Neutrophil (primary cell): Measurements from ENCODE around the gene CDC42EP1.

ENCODE experiments used
- H3K27ac ChIP-seq: fragments of 200-600 bp; sonication (generic); 2 replicates; pipeline ENCODE4 v1.5.1; 2016; ENCODE audit warnings: mild to moderate bottlenecking, moderate library complexity
- H3K27me3 ChIP-seq: fragments of 200-600 bp; sonication (generic); 2 replicates; pipeline ENCODE4 v1.6.0; 2016; ENCODE audit warnings: mild to moderate bottlenecking
- H3K36me3 ChIP-seq: fragments of 200-600 bp; sonication (generic); 2 replicates; pipeline ENCODE4 v1.5.1; 2017
- H3K4me1 ChIP-seq, 2 experiments: fragments of 200-600 bp in 1 of 2; sonication (generic) in 1 of 2; 1 replicate in 1 of 2; 2 replicates in 1 of 2; pipeline versions ENCODE4 v1.5.1 to v1.6.1; 2013 to 2016; ENCODE audit warnings: low read depth in 1 of 2, low read length in 1 of 2, mild to moderate bottlenecking in 1 of 2, moderate library complexity in 1 of 2; ENCODE audit not compliant: control insufficient read depth in 1 of 2, insufficient read depth in 1 of 2
- H3K4me3 ChIP-seq, 2 experiments: fragments of 200-600 bp in 1 of 2; sonication (generic) in 1 of 2; 1 replicate in 1 of 2; 2 replicates in 1 of 2; pipeline ENCODE4 v1.5.1; 2013 to 2016; ENCODE audit warnings: low read depth in 1 of 2, low read length in 1 of 2, mild to moderate bottlenecking in 1 of 2, moderate library complexity in 1 of 2
- H3K9me3 ChIP-seq: fragments of 200-600 bp; sonication (generic); 2 replicates; pipeline ENCODE4 v1.5.1; 2016
- TF ChIP-seq, protein P1 (sequence below): fragments of 200-600 bp; sonication (generic); IDR thresholded peaks from 2 replicates; pipeline ENCODE4 v1.5.1; 2016; ENCODE audit warnings: antibody characterized with exemption

Gene CDC42EP1

DNA sequence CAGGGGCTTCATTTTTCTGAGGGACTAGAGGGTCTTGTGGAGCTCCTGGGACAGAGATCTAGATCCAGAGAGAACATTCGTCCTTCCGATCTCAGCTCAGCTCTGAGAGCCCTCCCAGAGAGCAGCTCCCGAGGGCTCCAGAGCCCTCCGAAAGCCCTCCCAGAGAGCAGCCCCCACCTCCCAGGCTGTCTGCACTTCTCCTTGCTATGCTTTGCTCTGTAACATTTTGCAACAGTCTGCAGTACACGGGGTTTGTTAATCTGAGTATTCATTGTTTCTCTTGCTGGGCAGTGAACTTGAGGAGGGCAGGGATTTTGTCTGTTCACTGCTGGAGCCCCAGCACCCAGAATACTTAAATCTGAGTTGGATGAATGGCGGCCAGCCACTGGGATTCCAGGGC, 50.9 kb downstream of the CDC42EP1 start:
- peaks cover 39 to 47% of the 10 kb centered on the region in 2 experiments for H3K4me1 ChIP-seq

DNA sequence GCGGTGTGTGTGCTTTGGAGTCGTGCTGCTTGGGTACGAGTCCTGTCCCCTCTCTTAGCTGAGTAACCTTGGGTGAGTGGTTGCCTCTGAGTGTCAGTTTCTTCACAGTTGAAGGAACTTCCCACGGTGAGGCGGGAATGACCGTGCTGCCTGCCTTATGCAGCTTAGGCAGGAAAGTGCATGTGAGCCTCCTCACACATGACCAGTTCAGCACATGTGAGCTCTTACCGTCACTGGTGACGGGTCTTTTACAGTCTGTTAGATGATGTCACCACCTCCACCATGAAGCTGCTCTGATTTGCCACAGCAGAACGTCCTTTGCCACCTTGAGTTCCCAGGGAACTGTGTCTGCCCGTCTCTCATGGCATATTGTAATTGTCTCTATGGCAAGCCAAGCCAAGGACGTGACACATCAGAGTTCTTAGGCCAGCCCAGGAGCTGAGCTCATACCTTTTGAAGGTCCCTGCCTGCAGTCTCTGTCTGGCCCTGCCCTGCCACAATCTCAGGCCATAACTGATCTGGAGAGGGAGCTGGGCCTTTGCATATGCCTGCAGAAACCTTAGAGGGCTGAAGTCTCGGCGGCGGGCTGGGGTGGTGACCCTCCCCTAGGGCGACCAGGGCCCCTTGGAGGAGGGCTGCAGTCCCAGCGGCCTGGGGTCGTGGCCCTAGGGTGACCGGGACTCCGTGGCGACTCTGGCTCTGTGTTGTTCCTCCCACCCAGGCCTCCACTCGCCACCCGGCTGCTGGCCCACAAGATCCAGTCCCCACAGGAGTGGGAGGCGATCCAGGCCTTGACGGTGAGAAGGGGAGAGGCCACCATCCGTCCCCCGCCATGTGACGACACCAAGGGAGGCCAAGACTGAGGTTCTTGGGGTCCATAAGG, 56.2 kb downstream of the CDC42EP1 start:
- H3K4me1 ChIP-seq: peaks cover under 1% of the 10 kb centered on the region in 2 experiments
- H3K9me3 ChIP-seq: no peaks in the 10 kb centered on the region
- peaks cover 76% of the 10 kb centered on the region for H3K36me3 ChIP-seq
- H3K27me3 ChIP-seq: no peaks in the 10 kb centered on the region
- H3K4me3 ChIP-seq: no peak overlapping the region
- TF ChIP-seq, protein P1, sequence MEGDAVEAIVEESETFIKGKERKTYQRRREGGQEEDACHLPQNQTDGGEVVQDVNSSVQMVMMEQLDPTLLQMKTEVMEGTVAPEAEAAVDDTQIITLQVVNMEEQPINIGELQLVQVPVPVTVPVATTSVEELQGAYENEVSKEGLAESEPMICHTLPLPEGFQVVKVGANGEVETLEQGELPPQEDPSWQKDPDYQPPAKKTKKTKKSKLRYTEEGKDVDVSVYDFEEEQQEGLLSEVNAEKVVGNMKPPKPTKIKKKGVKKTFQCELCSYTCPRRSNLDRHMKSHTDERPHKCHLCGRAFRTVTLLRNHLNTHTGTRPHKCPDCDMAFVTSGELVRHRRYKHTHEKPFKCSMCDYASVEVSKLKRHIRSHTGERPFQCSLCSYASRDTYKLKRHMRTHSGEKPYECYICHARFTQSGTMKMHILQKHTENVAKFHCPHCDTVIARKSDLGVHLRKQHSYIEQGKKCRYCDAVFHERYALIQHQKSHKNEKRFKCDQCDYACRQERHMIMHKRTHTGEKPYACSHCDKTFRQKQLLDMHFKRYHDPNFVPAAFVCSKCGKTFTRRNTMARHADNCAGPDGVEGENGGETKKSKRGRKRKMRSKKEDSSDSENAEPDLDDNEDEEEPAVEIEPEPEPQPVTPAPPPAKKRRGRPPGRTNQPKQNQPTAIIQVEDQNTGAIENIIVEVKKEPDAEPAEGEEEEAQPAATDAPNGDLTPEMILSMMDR: no peak
- no peak overlapping the region for H3K27ac ChIP-seq

More for the DNA sequence above, 50.9 kb downstream of the CDC42EP1 start:
- H3K27me3 ChIP-seq: peaks cover under 1% of the 10 kb centered on the region
- peak overlapping the region; percentile 98 for H3K27ac ChIP-seq
- H3K36me3 ChIP-seq: peaks cover 23% of the 10 kb centered on the region
- TF ChIP-seq, protein P1: no peak
- no peak overlapping the region for H3K4me3 ChIP-seq
- H3K9me3 ChIP-seq: no peaks in the 10 kb centered on the region

DNA sequence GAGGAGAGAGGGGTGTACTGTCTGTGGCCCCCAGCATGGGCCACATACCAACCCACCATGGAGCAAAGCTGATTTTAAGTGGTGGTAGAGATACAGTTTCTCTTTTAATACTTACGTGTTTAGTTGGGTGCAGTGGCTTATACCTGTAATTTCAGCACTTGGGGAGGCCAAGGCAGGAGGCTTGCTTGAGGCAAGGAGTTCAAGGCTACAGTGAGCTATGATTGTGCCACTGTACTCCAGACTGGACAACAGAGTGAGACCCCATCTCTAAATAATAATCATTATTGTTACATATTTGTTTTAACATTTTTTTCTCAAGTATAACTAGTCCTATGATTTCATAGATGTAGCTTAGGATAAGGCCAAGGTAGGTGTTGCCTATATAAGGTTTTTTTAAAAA, 57.2 kb downstream of the CDC42EP1 start:
- peaks cover 85% of the 10 kb centered on the region for H3K36me3 ChIP-seq
- H3K27ac ChIP-seq: no peak overlapping the region
- no peak overlapping the region for H3K4me3 ChIP-seq
- no peaks in the 10 kb centered on the region for H3K4me1 ChIP-seq
- TF ChIP-seq, protein P1: no peak
- H3K9me3 ChIP-seq: no peaks in the 10 kb centered on the region
- H3K27me3 ChIP-seq: no peaks in the 10 kb centered on the region

DNA sequence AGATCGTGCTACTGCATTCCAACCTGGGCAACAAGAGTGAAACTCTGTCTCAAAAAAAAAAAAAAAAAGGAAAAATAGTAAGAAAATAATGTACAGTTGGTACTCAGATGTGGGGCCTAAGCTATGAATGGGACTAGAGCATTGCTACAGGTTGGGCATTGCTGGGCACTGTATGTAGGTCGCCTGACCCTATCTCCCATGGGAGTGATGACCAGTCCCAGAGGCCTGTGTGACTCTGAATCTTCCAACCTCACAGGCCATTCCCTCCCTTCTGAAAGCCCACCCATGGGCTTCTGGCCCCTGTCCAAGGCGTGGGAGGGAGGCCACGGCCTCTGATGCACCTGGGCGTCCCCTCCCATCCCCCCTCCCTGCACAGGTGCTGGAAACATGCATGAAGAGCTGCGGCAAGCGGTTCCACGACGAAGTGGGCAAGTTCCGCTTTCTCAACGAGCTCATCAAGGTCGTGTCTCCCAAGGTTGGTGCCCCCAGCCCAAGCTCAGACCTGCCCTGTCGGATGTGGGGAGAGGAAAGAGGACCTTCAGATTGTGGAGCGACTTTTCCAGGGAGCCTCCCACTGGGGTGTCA, 57.9 kb downstream of the CDC42EP1 start:
- Histone ChIP-seq H3K4me1 (no peaks in the 10 kb centered on the region), H3K27ac (no peak overlapping the region), H3K4me3 (no peak overlapping the region), H3K36me3 (peaks cover 91% of the 10 kb centered on the region), H3K27me3 (no peaks in the 10 kb centered on the region), H3K9me3 (no peaks in the 10 kb centered on the region)
- TF ChIP-seq, protein P1: no peak

DNA sequence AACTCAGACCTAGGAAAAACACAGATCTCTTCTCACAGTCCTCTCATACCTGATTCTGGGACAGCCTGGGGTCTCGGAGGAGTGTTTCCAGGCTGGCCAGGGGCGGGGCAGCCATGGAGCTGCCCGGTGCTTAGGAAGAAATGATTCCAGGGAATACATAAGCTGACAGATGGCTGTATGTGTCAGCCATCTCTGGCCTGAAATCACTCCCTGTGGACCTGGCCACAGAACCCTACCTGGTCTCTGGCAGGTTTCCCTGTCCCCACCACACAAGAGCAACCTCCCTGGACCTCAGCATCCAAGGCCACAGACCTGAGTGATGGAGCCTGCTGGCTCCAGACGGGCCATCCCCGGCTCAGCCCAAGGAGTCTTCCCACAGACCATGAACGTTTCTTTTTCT, 58.4 kb downstream of the CDC42EP1 start:
- Histone ChIP-seq H3K27ac (no peak overlapping the region), H3K27me3 (no peaks in the 10 kb centered on the region), H3K9me3 (no peaks in the 10 kb centered on the region), H3K4me3 (no peak overlapping the region), H3K36me3 (peaks cover 89% of the 10 kb centered on the region), H3K4me1 (peaks cover 0 to 5% of the 10 kb centered on the region in 2 experiments)
- TF ChIP-seq, protein P1: no peak
